ENCODE data around the gene PTPN6.

The PTPN6 gene

DNA sequence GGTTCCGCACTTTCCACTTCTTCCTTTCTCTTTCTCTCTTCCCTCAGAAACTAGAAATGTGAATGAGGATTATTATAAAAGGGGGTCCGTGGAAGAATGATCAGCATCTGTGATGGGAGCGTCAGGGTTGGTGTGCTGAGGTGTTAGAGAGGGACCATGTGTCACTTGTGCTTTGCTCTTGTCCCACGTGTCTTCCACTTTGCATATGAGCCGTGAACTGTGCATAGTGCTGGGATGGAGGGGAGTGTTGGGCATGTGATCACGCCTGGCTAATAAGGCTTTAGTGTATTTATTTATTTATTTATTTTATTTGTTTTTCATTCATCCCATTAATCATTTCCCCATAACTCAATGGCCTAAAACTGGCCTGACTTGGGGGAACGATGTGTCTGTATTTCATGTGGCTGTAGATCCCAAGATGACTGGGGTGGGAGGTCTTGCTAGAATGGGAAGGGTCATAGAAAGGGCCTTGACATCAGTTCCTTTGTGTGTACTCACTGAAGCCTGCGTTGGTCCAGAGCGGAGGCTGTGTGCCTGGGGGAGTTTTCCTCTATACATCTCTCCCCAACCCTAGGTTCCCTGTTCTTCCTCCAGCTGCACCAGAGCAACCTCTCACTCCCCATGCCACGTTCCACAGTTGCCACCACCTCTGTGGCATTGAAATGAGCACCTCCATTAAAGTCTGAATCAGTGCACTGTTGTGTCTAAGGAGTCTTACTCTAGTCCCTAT is 28.0 kb upstream of the PTPN6 start:
- DNase-seq (ENCODE audit: low read depth in 2 of 2) = no peak

- DNase-seq (ENCODE audit: low read depth in 2 of 2) = no peak
Measured at GRCh38 chr12:6923851-6924250, 27.3 kb upstream of the PTPN6 start.

DNA sequence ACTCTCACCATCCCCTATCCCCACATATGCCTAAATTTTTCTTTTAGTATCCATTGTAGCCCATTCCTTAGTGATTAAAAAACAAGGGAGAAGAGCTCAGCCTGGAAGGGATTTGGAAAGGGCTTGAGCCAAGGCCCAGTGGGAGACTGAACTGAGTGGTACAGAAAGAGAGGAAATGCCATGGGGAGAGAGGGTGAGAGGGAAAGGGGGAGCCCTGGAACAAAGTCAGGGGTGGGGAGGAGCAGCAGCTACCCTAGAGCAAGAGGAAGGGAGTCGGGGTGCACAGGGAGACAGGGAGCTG is 26.0 kb upstream of the PTPN6 start:
- no peak for DNase-seq (ENCODE audit: low read depth in 2 of 2)

GRCh38 chr12:6925540-6926279 is 25.4 kb upstream of the PTPN6 start:
- no peak for DNase-seq (ENCODE audit: low read depth in 2 of 2)

DNA sequence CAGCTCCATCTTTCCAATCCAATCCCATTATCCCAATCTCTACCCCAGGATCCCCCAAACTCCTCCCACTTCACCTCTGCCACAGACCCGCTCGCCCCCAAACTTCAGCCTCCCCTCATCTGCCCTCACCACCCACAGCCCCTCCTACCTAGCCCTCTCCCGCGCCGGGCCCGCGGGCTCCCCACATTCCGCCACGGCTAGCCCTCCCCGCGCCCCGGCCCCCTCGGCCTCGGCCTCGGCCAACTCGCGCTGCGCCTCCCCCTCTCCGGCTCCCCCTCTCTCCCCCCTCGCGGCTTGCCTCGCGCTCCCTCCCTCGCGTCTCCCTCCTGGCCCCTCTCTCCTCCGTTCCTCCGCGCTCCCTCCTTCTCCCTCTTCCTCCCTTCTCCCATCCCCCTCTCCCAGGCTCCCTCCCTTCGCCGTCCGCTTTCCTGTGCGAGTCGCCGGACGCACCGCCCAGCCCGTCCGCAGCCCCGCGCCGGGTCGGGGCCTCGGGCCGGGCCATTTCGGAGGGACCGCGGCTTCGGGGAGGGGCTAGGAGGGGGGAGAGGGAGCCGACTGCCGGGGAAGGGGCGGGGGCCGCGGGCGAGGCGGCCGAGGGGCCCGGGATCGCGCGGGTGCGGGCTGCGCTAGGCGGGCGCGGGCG is 23.7 kb upstream of the PTPN6 start, which contains the start of gene ATN1:
TSS of gene ATN1 (plus strand) at position 581 of the 643 bp plus-strand sequence. CDS start 6,043 bp downstream, outside the sequence.
- no peak for DNase-seq (ENCODE audit: low read depth in 2 of 2)

DNA sequence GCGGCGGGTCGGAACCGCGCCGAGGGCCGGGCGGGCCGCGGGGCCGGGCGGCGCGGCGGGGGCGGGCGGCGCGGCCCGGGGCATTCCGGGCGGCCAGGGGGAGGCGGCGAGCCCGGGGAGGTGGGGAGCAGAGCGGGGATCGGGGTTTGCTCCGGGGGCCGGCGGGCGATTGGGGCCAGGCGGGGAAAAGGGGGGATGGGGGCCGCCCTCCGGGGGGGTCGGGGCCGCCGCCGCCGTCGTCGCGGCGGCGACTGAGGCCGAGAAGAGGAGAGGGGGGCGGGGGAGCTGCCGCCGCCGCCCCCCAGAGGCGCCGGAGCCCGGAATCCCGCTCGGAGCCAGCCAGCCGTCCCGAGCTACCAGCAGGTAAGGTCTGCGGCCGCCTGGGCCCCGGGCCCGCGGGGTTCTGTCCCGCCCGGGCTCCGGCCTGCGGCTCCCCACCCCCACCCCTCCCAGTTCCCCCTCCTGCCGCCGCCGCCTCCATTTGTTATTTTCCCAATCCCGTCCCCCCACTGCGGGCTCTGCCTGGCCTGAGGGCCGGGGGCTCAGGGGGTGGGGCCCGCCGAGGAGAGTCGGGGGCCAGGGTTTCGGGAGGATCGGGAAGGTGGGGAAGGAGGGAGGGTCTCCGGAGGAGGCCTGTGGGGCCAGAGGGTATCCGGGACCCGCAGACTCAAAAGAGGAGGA is 23.0 kb upstream of the PTPN6 start:
- no peak for DNase-seq (ENCODE audit: low read depth in 2 of 2)

DNA sequence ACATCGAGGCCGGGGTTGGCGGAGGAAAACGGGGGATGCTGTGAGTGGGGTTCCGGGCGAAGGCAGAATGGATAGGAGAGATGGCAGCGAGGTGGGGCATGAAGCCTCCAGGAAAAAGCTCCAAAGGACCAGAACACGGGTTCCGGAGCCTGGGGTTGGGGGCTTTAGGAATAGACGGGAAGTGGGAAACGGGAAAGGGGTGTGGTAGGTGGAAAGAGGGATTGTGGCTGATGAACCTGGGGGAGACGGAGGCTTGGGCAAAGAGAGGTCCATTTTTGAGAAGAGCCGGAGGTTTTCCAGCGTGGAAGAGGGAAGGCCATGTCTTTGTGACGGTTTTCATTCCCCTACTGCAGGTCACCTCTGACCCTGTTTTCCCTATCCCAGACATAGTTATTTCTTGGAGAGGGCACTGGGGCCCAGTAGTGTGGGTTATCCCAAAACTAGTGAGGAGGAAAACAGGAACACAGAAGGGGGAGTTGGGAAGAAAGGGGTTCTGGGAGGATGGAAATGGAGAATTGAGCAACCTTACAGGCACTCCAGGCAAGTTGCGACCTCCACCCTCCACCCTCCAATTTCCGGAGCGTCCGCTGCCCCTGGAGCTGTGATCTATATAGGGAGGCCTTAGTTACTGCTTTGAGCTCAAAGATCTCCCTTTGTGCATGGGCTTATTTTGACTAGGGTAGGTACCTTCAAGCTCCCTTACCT is 22.3 kb upstream of the PTPN6 start:
- DNase-seq (ENCODE audit: low read depth in 2 of 2) = no peak

DNA sequence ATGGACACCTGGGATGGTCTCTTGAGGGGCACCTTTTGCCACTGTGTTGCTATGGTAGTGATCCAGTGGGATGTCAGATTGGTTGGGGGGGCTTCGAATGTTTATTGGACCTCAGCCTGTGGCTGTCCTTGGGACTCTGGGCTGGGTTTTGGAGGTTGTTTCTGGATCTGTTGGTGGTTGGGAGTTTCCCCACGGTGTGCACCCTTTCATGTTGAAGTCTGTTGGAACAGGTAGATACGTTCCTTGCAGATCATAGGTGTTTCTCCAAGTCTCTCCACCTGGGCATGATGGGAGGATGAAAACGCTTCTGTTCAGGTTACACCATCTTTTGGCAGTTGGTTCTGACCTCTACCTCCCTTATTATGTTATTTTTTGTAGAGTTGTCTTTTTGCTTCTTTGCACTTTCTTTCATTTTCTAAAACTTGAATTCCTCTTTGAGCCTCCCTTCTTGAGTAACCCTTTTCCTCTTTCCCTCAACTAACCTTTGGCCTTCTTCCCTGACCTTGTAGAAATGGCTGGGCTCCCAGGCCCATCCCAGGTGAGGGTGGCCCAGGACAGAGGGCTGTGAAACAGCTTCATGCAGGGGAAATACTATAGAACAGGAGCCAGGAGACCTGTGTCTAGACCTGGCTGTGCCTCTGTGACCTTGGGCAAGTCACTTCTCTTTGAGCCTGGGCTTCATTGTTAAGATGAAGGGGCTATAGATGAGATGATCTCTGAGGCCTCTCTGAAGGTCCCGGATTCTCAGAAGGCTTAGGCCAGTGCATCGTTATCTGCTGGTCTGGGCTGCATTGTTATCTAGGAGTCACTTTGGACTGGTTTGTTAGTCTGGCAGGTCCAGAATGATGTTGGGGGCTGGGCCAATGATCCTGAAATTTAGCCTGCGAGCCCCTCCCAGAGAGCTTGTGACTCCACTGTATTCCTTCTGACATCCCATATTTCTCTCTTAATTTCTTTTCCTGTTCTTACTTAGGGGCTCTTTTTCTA is 21.4 kb upstream of the PTPN6 start:
- DNase-seq (ENCODE audit: low read depth in 2 of 2) = no peak

DNA sequence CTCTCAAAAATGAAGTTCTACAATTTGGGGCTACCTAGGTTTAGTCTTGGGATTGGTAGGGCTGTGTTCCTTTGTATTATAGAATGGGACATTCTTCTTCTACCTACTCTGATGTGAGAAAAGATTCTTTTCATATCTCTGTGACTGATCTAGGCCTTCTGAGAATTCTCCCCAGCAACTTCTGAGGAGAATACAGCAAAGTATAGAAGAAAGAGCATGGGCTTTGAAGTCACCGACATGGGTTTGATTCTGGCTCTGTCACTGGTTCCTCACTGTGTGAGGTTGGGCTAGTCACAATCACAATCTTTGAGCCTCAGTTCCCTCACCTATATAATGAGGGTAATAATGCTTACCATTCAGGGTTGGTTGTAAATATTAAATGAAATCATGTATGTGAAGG is 18.4 kb upstream of the PTPN6 start:
- no peak for DNase-seq (ENCODE audit: low read depth in 2 of 2)

DNA sequence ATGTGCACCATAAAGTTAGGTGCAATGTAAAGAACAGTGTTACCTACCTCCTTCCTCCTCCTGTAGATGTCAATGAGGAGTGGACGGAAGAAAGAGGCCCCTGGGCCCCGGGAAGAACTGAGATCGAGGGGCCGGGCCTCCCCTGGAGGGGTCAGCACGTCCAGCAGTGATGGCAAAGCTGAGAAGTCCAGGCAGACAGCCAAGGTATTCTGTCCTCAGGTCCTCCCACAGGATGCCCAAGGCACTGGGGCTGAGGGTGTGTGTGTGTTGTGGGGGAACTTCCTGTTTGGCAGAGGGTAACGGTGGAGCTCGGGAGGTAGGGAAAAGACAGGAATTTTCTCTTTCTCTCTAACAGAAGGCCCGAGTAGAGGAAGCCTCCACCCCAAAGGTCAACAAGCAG is 17.0 kb upstream of the PTPN6 start:
- no peak for DNase-seq (ENCODE audit: low read depth in 2 of 2)

GRCh38 chr12:6935371-6936193 is 15.6 kb upstream of the PTPN6 start:
- DNase-seq (ENCODE audit: low read depth in 2 of 2) = no peak

GRCh38 chr12:6936194-6936635 is 14.9 kb upstream of the PTPN6 start:
- DNase-seq (ENCODE audit: low read depth in 2 of 2) = no peak

- DNase-seq (ENCODE audit: low read depth in 2 of 2) = no peak
Measured at GRCh38 chr12:6936636-6937480, 14.3 kb upstream of the PTPN6 start.

GRCh38 chr12:6937481-6938352 is 13.4 kb upstream of the PTPN6 start:
- DNase-seq (ENCODE audit: low read depth in 2 of 2) = peak; percentile 77 to 86

DNA sequence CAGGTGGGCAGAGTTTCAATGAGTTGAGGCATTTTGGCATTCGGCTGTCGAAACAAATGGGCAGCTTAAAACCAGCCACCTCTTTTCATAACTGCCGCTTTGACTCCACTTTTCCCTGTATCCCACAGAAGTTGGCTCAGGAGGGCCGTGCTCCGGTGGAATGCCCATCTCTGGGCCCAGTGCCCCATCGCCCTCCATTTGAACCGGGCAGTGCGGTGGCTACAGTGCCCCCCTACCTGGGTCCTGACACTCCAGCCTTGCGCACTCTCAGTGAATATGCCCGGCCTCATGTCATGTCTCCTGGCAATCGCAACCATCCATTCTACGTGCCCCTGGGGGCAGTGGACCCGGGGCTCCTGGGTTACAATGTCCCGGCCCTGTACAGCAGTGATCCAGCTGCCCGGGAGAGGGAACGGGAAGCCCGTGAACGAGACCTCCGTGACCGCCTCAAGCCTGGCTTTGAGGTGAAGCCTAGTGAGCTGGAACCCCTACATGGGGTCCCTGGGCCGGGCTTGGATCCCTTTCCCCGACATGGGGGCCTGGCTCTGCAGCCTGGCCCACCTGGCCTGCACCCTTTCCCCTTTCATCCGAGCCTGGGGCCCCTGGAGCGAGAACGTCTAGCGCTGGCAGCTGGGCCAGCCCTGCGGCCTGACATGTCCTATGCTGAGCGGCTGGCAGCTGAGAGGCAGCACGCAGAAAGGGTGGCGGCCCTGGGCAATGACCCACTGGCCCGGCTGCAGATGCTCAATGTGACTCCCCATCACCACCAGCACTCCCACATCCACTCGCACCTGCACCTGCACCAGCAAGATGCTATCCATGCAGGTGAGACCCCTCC is 12.6 kb upstream of the PTPN6 start:
- DNase-seq (ENCODE audit: low read depth in 2 of 2) = no peak

GRCh38 chr12:6939191-6939540 is 12.0 kb upstream of the PTPN6 start:
- no peak for DNase-seq (ENCODE audit: low read depth in 2 of 2)

DNA sequence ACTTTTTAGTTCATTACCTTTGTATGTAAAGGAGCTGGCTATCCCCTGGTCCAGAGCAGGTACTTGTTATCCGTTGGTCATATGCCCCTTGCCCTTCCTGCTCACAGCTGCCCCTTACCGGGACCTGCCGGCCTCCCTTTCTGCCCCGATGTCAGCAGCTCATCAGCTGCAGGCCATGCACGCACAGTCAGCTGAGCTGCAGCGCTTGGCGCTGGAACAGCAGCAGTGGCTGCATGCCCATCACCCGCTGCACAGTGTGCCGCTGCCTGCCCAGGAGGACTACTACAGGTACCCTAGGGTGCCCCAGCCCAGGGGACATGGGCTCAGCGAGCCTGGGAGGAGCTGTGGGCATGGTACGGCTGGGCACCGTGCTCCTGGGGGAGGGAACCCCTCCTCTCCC is 9.9 kb upstream of the PTPN6 start:
- DNase-seq (ENCODE audit: low read depth in 2 of 2) = no peak

Measured in stimulated activated CD4-positive, alpha-beta T cell treated with anti-CD3 and anti-CD28 coated beads, Interleukin-1b, Interleukin-23, amount 100 ng/mL, for 1 hour (primary cell).